Effector memory CD4-positive, alpha-beta T cell (primary cell): Measurements from ENCODE around the gene INSYN1.

Source experiments
- DNase-seq, 3 donors: peaks; one replicate each; pipeline ENCODE4 v3.0.0-alpha.2; 2020
- H3K27ac ChIP-seq: 2 replicates; pipeline ENCODE4 v1.7.0; 2013; ENCODE audit warnings: mild to moderate bottlenecking, low read length, moderate library complexity; ENCODE audit not compliant: insufficient read depth, poor library complexity, severe bottlenecking
- H3K27me3 ChIP-seq: replicated peaks from 2 replicates; pipeline ENCODE4 v1.7.0; 2013; ENCODE audit warnings: mild to moderate bottlenecking, low read length; ENCODE audit not compliant: insufficient read depth, control insufficient read depth, poor library complexity, severe bottlenecking
- H3K36me3 ChIP-seq: 2 replicates; pipeline ENCODE4 v1.7.0; 2013; ENCODE audit warnings: mild to moderate bottlenecking, low read length, moderate library complexity; ENCODE audit not compliant: control insufficient read depth, insufficient read depth
- H3K4me1 ChIP-seq: 2 replicates; pipeline ENCODE4 v1.7.0; 2013; ENCODE audit warnings: low read length, mild to moderate bottlenecking; ENCODE audit not compliant: control insufficient read depth, insufficient read depth, poor library complexity, severe bottlenecking
- H3K4me3 ChIP-seq: 2 replicates; pipeline ENCODE4 v1.7.0; 2013; ENCODE audit warnings: low read length, low read depth, mild to moderate bottlenecking; ENCODE audit not compliant: insufficient read depth, poor library complexity, severe bottlenecking
- H3K9me3 ChIP-seq: 2 replicates; pipeline ENCODE4 v1.7.0; 2013; ENCODE audit warnings: mild to moderate bottlenecking, low read length, moderate library complexity; ENCODE audit not compliant: control insufficient read depth

Gene INSYN1

DNA sequence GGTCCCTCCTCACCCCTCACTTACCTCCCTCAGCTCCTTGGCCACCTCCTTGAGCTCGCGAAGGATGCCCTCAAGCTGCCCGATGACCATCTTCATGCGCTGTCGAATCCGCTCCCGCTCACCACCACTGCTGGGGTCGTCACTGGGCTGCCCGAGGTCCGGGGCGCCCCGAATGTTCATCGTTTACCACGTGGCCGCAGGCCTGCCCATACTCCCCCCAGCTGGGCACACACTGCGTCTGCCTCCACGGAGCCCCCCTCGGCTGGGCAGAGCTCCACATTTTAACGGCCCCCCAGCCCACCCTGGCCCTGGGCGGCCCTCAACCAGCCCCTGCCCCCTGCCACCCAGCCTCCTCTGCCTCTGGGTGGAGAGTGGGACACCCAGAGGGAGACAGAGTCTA, 2.2 kb downstream of the INSYN1 start:
- Histone ChIP-seq H3K27me3 (peaks cover 13% of the 10 kb centered on the region), H3K27ac (no peak overlapping the region), H3K4me1 (peaks cover 4% of the 10 kb centered on the region), H3K9me3 (no peaks in the 10 kb centered on the region), H3K4me3 (no peak overlapping the region), H3K36me3 (no peaks in the 10 kb centered on the region)
- DNase-seq = no peak

GRCh38 chr15:73750438-73750837, 2.7 kb downstream of the INSYN1 start:
- Histone ChIP-seq H3K27me3 (peaks cover 13% of the 10 kb centered on the region), H3K36me3 (no peaks in the 10 kb centered on the region), H3K4me1 (peaks cover 4% of the 10 kb centered on the region), H3K27ac (no peak overlapping the region), H3K4me3 (no peak overlapping the region), H3K9me3 (no peaks in the 10 kb centered on the region)
- no peak for DNase-seq

DNA sequence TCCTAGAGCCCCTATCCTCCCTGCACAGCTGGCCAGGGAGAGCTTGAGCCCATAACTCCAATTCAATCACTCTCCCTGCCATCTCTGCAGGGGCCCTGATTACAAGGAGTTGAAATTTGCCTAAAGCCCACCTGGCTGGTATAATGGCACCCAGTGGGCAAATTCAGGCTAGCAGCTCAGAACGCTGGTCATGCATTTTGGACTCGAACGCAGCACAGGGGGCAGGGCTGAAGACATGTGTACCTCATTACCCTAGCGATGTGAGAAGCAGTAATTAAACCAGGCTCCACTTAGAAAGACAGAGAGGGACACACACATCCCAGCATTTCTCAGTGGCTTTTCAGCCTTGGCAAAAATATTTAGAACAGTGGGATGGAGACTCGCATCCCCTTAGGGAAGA, 3.2 kb downstream of the INSYN1 start:
- no peak overlapping the region for H3K27ac ChIP-seq
- H3K4me1 ChIP-seq = peaks cover 4% of the 10 kb centered on the region
- no peaks in the 10 kb centered on the region for H3K9me3 ChIP-seq
- H3K4me3 ChIP-seq = no peak overlapping the region
- H3K27me3 ChIP-seq = peaks cover 13% of the 10 kb centered on the region
- no peaks in the 10 kb centered on the region for H3K36me3 ChIP-seq
- no peak for DNase-seq

DNA sequence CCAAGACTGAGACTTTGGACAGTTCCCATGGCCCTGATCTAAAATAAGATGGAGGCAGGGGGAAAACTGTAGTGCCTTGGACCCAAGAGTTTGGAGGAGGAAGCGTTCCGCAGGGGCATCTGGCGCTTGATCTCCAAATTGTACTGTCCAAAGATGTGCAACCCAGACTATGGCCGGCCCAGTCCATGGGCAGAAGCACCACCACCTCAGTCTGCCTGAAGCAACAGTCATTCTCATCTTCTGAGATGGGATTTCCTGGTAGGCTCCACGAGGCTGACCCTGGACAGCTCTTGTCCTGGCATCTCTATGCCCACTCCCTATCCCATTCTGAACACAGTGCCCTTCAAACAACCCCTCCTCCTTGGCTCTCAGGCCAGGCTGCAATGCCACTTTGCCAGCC, 3.6 kb downstream of the INSYN1 start:
- Histone ChIP-seq H3K27me3 (peaks cover 13% of the 10 kb centered on the region), H3K9me3 (no peaks in the 10 kb centered on the region), H3K4me3 (no peak overlapping the region), H3K4me1 (peaks cover 4% of the 10 kb centered on the region), H3K36me3 (no peaks in the 10 kb centered on the region), H3K27ac (no peak overlapping the region)
- DNase-seq = no peak

DNA sequence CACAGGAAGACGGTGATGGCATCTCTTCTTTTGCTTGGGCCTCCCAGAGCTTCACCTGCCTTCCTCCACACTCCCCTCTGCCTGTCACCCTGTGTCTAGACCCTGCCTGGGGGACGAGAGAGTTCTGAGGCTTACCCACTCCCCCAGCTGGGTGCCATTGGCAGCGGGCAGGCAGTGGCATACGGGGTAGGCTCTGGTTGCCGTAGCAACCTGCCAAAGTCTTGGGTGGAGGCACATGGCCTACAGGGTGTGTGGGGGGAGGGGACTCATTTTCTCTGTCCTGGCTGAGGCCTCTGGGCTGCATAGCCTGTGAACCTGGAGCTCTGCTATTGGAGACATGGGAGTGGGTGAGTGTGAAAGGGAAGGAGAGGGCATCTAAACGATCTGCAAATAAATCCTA, 4.4 kb downstream of the INSYN1 start:
- H3K36me3 ChIP-seq = no peaks in the 10 kb centered on the region
- peaks cover 13% of the 10 kb centered on the region for H3K27me3 ChIP-seq
- peaks cover 4% of the 10 kb centered on the region for H3K4me1 ChIP-seq
- no peaks in the 10 kb centered on the region for H3K9me3 ChIP-seq
- no peak for DNase-seq
- H3K4me3 ChIP-seq = no peak overlapping the region
- no peak overlapping the region for H3K27ac ChIP-seq

DNA sequence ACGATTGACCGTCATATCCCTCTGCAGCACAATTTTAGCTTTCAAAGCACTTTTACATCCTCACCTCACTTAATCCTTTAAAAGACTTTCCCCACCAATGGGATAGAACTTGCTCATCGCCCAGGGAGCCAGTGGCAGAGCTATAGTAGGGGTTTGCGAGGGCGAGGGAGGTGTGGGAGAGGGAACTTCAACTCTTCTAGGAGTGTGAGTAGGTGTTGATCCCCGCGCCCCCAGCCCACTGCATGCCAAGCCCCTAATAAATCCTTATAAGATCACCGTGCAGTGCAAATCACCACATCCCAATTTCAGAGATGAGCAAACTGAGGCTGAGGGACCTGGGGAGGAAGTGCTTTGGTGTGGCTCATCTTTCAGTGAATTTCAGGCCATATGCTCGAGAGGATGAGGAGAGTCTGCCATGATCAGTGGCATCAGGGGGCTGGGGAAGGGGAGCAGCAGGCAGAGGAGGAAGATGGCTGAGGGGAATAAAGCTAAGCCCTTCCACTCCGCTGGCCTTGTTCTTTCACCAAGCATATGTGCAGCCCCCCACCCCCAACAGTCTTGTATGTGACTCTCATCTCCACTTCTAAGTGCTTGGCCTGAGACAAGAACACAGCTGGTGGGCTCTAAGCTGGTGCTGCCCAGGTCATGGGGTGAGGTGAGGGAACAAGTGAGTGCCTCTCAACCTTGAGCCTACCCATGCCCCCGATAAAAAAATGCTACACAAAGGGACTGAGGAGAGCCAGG, 5.1 kb downstream of the INSYN1 start:
- no peak for DNase-seq
- Histone ChIP-seq H3K27me3 (peaks cover 13% of the 10 kb centered on the region), H3K4me3 (no peak overlapping the region), H3K9me3 (no peaks in the 10 kb centered on the region), H3K4me1 (peaks cover 4% of the 10 kb centered on the region), H3K36me3 (no peaks in the 10 kb centered on the region), H3K27ac (no peak overlapping the region)

DNA sequence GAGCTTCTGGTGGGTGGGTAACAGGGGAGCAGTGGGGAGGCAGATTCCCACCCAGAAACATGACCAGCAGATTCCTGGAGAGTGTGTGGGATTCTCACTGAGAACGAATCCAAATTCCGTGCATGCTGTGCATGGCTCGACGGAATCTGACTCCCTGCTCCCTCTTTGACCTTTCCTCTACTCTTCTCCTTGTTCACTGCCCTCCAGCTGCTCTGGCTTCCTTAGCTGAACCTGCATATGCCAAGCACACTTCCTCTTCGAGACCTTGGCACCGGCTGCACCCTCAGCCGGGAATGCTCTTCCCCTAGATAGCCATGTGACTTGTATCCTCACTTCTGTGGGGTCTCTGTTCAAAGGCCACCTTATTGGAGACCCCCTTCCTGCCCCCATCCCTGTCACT, 6.3 kb downstream of the INSYN1 start:
- Histone ChIP-seq H3K27ac (no peak overlapping the region), H3K9me3 (no peaks in the 10 kb centered on the region), H3K4me1 (no peaks in the 10 kb centered on the region), H3K27me3 (peaks cover 13% of the 10 kb centered on the region), H3K4me3 (no peak overlapping the region), H3K36me3 (no peaks in the 10 kb centered on the region)
- DNase-seq = no peak

DNA sequence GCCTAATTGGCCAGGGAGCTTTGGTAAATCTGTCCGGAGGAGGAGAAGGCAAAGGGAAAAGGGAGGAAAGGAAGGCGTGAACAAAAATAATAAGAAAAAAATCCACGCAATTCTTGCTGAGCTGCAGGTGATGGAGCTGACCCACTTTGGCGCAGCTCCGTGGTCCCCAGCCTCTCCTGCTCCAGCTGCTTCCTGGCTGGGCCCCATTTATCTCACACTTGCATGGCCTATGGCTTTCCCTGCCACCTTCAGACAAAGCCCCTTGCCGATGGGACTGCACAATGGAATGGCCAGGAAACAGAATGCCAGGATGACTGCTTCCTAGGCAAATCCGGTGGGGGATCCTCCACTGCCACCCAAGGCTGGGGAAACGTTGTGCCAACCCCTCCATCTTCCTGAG, 6.9 kb downstream of the INSYN1 start:
- H3K27me3 ChIP-seq = peaks cover 10% of the 10 kb centered on the region
- H3K4me3 ChIP-seq = no peak overlapping the region
- DNase-seq = no peak
- H3K9me3 ChIP-seq = no peaks in the 10 kb centered on the region
- no peaks in the 10 kb centered on the region for H3K4me1 ChIP-seq
- no peak overlapping the region for H3K27ac ChIP-seq
- no peaks in the 10 kb centered on the region for H3K36me3 ChIP-seq

GRCh38 chr15:73745073-73745472, 8.1 kb downstream of the INSYN1 start:
- no peaks in the 10 kb centered on the region for H3K9me3 ChIP-seq
- no peaks in the 10 kb centered on the region for H3K36me3 ChIP-seq
- DNase-seq = no peak
- H3K4me3 ChIP-seq = no peak overlapping the region
- no peak overlapping the region for H3K27ac ChIP-seq
- H3K4me1 ChIP-seq = no peaks in the 10 kb centered on the region
- H3K27me3 ChIP-seq = peaks cover 5% of the 10 kb centered on the region

DNA sequence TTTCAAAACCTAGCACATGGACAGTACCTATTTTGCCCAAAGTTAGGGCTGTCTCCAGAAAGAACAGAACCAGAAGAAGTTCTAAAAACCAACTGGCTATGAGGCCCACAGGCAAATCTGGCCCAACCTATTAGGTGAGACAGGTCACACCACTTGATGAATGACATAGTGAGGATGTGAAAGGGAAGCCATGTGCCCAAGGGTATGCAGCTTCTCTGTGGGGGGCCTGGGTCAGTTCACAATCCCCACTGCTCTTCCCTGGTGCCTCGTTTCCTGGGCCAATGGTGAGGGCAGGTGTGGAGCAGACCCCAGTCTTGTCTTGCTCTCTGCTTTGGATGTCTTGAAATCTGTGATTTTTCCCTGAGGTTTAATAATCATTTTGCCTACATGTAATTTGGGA, 8.9 kb downstream of the INSYN1 start:
- Histone ChIP-seq H3K9me3 (no peaks in the 10 kb centered on the region), H3K4me1 (no peaks in the 10 kb centered on the region), H3K27ac (no peak overlapping the region), H3K27me3 (peaks cover 5% of the 10 kb centered on the region), H3K4me3 (no peak overlapping the region), H3K36me3 (no peaks in the 10 kb centered on the region)
- DNase-seq = no peak
